Endothelial cell (in vitro differentiated cells): ENCODE results near the gene SCN3A. TPM values are rescaled to one million over a fixed set of nuclear protein-coding genes. Genes with fewer than 3 reads are reported as not detected.

Source experiments
- DNase-seq: peaks from one replicate; pipeline ENCODE4 v3.0.0; 2021; ENCODE audit warnings: low spot score
- H3K27ac Mint-ChIP-seq: one replicate; pipeline ENCODE4 v1.8.0; 2021; ENCODE audit warnings: mixed read lengths, inconsistent platforms; ENCODE audit not compliant: unreplicated experiment
- H3K27me3 Mint-ChIP-seq: one replicate; pipeline ENCODE4 v1.8.0; 2021; ENCODE audit warnings: mild to moderate bottlenecking, moderate library complexity, mixed read lengths, inconsistent platforms; ENCODE audit not compliant: unreplicated experiment
- H3K36me3 Mint-ChIP-seq: one replicate; pipeline ENCODE4 v1.8.0; 2021; ENCODE audit warnings: mild to moderate bottlenecking, low read depth, mixed read lengths, inconsistent platforms; ENCODE audit not compliant: unreplicated experiment
- H3K4me1 Mint-ChIP-seq: one replicate; pipeline ENCODE4 v1.8.0; 2021; ENCODE audit warnings: mild to moderate bottlenecking, mixed read lengths, inconsistent platforms; ENCODE audit not compliant: unreplicated experiment
- H3K4me3 Mint-ChIP-seq: one replicate; pipeline ENCODE4 v1.8.0; 2021; ENCODE audit warnings: mild to moderate bottlenecking, mixed read lengths, inconsistent platforms; ENCODE audit not compliant: unreplicated experiment
- H3K9me3 Mint-ChIP-seq: one replicate; pipeline ENCODE4 v1.8.0; 2021; ENCODE audit warnings: mixed read lengths, inconsistent platforms; ENCODE audit not compliant: unreplicated experiment
- total RNA-seq: library from RNA; stranded (reverse); fragmentation: NEBNext Ultra II Directional; extraction: Animal tissue kit (Norgen Biotek cat#: 25700); gene quantifications from one replicate; pipeline ENCODE4 v1.2.1, GENCODE V29; 2021; ENCODE audit not compliant: unreplicated experiment
- TF ChIP-seq, protein P1 (sequence below): fragments of 200-600 bp; sonication (generic); IDR thresholded peaks from one replicate; pipeline ENCODE4 v1.5.0; 2021; ENCODE audit warnings: antibody characterized with exemption; ENCODE audit not compliant: unreplicated experiment

SCN3A gene
- total RNA-seq, 1 donor from 2014 or later: 0.38 TPM

DNA sequence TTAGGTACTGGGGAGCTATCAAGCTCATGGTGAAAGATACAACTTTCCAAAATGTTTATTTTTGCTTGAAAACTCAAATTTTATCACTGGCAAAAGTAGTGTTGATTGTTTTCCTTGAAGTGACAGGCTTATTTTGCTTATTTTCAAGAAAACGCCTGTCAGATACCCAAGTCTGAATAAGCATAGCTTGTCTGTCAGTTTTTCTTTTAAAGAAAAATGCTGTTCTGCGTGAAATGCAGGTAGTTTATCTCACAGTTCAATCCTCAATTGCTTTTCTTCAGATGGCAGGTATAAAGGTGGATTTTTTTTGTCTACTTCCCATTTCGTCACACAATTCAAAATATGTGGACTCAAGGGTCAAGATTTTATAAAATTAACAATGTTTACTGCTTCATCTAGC lies 145.9 kb downstream of the SCN3A start:
- Mint-ChIP-seq H3K4me3 (no peak overlapping the region), H3K9me3 (no peaks in the 10 kb centered on the region), H3K27ac (no peak overlapping the region), H3K27me3 (no peaks in the 10 kb centered on the region), H3K4me1 (no peaks in the 10 kb centered on the region), H3K36me3 (no peaks in the 10 kb centered on the region)
- TF ChIP-seq, protein P1, sequence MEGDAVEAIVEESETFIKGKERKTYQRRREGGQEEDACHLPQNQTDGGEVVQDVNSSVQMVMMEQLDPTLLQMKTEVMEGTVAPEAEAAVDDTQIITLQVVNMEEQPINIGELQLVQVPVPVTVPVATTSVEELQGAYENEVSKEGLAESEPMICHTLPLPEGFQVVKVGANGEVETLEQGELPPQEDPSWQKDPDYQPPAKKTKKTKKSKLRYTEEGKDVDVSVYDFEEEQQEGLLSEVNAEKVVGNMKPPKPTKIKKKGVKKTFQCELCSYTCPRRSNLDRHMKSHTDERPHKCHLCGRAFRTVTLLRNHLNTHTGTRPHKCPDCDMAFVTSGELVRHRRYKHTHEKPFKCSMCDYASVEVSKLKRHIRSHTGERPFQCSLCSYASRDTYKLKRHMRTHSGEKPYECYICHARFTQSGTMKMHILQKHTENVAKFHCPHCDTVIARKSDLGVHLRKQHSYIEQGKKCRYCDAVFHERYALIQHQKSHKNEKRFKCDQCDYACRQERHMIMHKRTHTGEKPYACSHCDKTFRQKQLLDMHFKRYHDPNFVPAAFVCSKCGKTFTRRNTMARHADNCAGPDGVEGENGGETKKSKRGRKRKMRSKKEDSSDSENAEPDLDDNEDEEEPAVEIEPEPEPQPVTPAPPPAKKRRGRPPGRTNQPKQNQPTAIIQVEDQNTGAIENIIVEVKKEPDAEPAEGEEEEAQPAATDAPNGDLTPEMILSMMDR: no peak
- no peak for DNase-seq

DNA sequence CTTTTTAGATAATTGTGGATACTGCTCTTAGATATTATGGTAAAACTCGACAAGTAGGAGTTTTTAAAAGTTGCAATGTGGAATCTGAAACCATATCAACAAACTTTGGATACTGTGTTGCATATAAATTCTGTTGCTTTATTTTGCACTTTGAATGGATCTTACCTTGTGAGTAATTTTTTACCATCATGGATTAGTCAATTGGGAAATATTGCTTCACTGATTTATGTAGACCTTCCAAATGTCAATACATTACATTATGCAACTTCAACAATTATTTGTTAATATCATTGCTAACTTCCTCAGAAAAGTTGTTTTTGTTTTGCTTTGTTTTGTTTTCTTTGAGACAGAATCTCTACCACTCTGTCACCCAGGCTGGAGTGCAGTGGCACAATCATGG lies 146.5 kb downstream of the SCN3A start:
- Mint-ChIP-seq H3K27ac (no peak overlapping the region), H3K4me1 (no peaks in the 10 kb centered on the region), H3K27me3 (no peaks in the 10 kb centered on the region), H3K9me3 (no peaks in the 10 kb centered on the region), H3K36me3 (no peaks in the 10 kb centered on the region), H3K4me3 (no peak overlapping the region)
- TF ChIP-seq, protein P1: no peak
- no peak for DNase-seq

DNA sequence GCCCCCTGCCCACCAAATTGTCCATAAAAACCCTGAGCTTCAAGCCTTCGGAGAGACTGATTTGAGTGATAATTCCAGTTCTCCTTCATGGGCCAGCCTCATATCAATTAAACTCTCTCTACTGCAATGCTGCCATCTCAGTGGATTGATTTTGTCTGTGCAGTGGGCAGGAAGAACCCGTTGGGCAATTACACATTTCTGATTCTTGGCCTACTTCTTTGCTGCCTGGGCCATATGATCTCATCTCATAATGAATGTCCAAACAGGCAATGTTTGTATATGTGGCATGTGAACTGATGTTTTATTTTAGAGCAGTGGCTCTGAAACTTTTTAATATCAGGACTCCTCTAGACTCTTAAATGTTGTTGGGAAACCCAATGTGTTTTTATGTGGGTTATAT lies 147.3 kb downstream of the SCN3A start:
- no peak overlapping the region for H3K27ac Mint-ChIP-seq
- H3K36me3 Mint-ChIP-seq: no peaks in the 10 kb centered on the region
- TF ChIP-seq, protein P1: no peak
- H3K9me3 Mint-ChIP-seq: no peaks in the 10 kb centered on the region
- no peak overlapping the region for H3K4me3 Mint-ChIP-seq
- H3K4me1 Mint-ChIP-seq: no peaks in the 10 kb centered on the region
- DNase-seq: no peak
- no peaks in the 10 kb centered on the region for H3K27me3 Mint-ChIP-seq

DNA sequence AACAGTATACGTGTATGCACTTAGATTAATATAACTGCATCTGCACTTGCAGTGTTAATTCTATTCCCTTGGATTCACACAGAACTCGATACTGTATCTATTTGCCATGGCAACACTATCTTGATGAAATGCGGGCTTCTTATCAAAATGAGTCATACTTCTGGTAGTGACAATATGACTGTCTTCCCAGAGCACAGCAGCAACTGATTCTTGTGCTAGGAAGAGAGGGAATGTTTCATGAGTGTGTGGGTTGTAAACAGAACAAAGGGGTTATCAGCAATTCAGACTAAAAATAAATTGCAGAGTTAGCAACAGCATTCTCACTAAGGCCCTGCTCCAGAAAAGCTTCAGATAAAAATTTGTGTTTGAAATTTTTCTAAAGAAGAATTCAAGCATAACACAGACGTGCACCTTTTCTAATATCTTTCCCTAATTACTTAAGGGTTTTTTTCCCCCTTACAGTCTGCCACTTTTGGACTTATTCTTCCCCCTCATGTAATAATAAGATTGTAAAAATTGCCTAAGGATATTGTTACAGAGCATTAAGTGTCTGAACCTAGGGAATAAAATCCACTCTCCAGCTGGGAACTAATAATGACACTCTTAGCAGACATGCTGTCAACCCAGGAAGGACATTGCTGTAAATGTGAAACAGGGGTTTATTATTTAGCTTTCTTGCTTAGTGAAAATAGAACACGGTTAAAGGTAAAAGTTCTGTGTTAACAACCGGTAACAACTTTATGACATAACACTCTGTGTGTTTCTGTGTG lies 148.6 kb downstream of the SCN3A start:
- Mint-ChIP-seq H3K4me3 (no peak overlapping the region), H3K27me3 (no peaks in the 10 kb centered on the region), H3K27ac (no peak overlapping the region), H3K4me1 (no peaks in the 10 kb centered on the region), H3K36me3 (no peaks in the 10 kb centered on the region), H3K9me3 (no peaks in the 10 kb centered on the region)
- TF ChIP-seq, protein P1: no peak
- no peak for DNase-seq

DNA sequence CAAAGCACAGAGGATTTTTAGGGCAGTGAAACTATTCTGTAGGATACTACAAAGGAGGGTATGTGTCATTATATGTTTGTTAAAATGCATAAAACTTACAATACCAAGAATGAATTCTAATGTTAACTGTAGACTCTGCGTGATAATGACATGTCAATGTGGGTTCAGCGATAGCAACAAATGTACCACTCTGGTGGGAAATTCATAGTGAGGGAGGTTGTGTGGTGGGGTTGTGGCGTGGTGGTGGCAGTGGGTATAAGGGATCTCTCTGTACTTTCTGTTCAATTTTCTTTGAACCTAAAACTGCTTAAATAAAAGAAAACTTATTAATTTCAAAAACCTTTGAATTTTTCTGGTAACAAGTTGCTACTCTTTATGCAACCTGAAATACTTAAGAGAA lies 149.2 kb downstream of the SCN3A start:
- TF ChIP-seq, protein P1: no peak
- no peak for DNase-seq
- Mint-ChIP-seq H3K27me3 (no peaks in the 10 kb centered on the region), H3K4me1 (no peaks in the 10 kb centered on the region), H3K36me3 (no peaks in the 10 kb centered on the region), H3K9me3 (no peaks in the 10 kb centered on the region), H3K4me3 (no peak overlapping the region), H3K27ac (peak overlapping the region; percentile 2)
